MCF 10A (cell line): ENCODE measurements around the gene ABCB1. TPM values are rescaled to one million over a fixed set of nuclear protein-coding genes. Genes with fewer than 3 reads are reported as not detected.
A peak's percentile ranks its signal among the peaks of the same experiment; 100 is the strongest.
"Not testable (repeated sequence)": the region's sequence is repeated elsewhere in the genome, so short reads cannot be mapped to it uniquely, and the experiment has no call there.

Experiments used
- BruUV-seq: library from RNA; stranded (reverse); fragments of 400-500 nt; replicated peaks from 2 replicates; lab custom pipeline; 2021; lab: Mats Ljungman, UMichigan
- CTCF ChIA-PET: fragments of 300-600 bp; sonication (Branson Sonifier 250); formaldehyde crosslinking; extraction: SDS; loops from one replicate; lab custom pipeline; 2021; ENCODE audit warnings: antibody characterized with exemption, inconsistent platforms; lab: Yijun Ruan, JAX
- POLR2A ChIA-PET: fragments of 300-600, 350-650 bp; sonication (Branson Sonifier 250); formaldehyde crosslinking; extraction: SDS; loops from one replicate; lab custom pipeline; 2020; ENCODE audit warnings: antibody characterized with exemption, inconsistent platforms; lab: Yijun Ruan, JAX
- DNase-seq: peaks from one replicate; pipeline ENCODE4 v3.0.0-alpha.2; 2018; ENCODE audit not compliant: unreplicated experiment
- H3K27ac Mint-ChIP-seq: one replicate; pipeline ENCODE4 v1.8.0; 2022; ENCODE audit warnings: mild to moderate bottlenecking, low read depth, mixed read lengths; ENCODE audit not compliant: unreplicated experiment
- H3K27me3 Mint-ChIP-seq: one replicate; pipeline ENCODE4 v1.8.0; 2022; ENCODE audit warnings: mixed read lengths; ENCODE audit not compliant: insufficient read depth, unreplicated experiment
- H3K36me3 Mint-ChIP-seq: one replicate; pipeline ENCODE4 v1.8.0; 2022; ENCODE audit warnings: mild to moderate bottlenecking, moderate library complexity, mixed read lengths; ENCODE audit not compliant: insufficient read depth, unreplicated experiment
- H3K4me1 Mint-ChIP-seq: one replicate; pipeline ENCODE4 v1.8.0; 2022; ENCODE audit warnings: mixed read lengths; ENCODE audit not compliant: insufficient read depth, unreplicated experiment
- H3K4me3 Mint-ChIP-seq: one replicate; pipeline ENCODE4 v1.8.0; 2022; ENCODE audit warnings: mild to moderate bottlenecking, moderate library complexity, mixed read lengths; ENCODE audit not compliant: unreplicated experiment
- H3K9me3 Mint-ChIP-seq: one replicate; pipeline ENCODE4 v1.8.0; 2022; ENCODE audit warnings: mixed read lengths; ENCODE audit not compliant: unreplicated experiment
- CTCF ChIP-seq: fragments of 200-600 bp; IDR thresholded peaks from one replicate; pipeline ENCODE4 v1.8.0; 2022; ENCODE audit warnings: antibody characterized with exemption, mild to moderate bottlenecking; ENCODE audit not compliant: unreplicated experiment
- intact Hi-C: fragments of 100-400 bp; cut with micrococcal nuclease; formaldehyde crosslinking; loops from 2 replicates; pipeline ENCODE4 v1.14.1; 2022
- total RNA-seq: library from RNA; stranded (reverse); gene quantifications from 2 replicates; pipeline ENCODE4 v1.2.3, GENCODE V29; 2022

ABCB1 gene
- total RNA-seq, 1 experiment from 2014 or later: not detected

GRCh38 chr7:87581723-87582122, 19.0 kb downstream of the ABCB1 start:
- ChIA-PET POLR2A (interaction anchor here (0.6 kb wide), 2 partner anchors 21 to 88 kb away, joined by 3 to 5 read pairs; no protein-coding TSS in a partner anchor), CTCF (no interaction called here)
- BruUV-seq: no TSS peak
- Mint-ChIP-seq H3K27me3 (peaks cover 76% of the 10 kb centered on the region), H3K36me3 (no peaks in the 10 kb centered on the region), H3K4me1 (no peaks in the 10 kb centered on the region), H3K4me3 (no peak overlapping the region), H3K27ac (no peak overlapping the region), H3K9me3 (no peaks in the 10 kb centered on the region)
- no peak for TF ChIP-seq CTCF
- no peak for DNase-seq
- intact Hi-C loops: no loop called here

- POLR2A ChIA-PET: no interaction called here
- H3K27me3 Mint-ChIP-seq: peaks cover 66% of the 10 kb centered on the region
- no peaks in the 10 kb centered on the region for H3K36me3 Mint-ChIP-seq
- no TSS peak for BruUV-seq
- no peak for TF ChIP-seq CTCF
- no peaks in the 10 kb centered on the region for H3K9me3 Mint-ChIP-seq
- no peak overlapping the region for H3K4me3 Mint-ChIP-seq
- no peak for DNase-seq
- H3K27ac Mint-ChIP-seq: no peak overlapping the region
- CTCF ChIA-PET: no interaction called here
- no peaks in the 10 kb centered on the region for H3K4me1 Mint-ChIP-seq
- intact Hi-C loops: no loop called here
Measured at GRCh38 chr7:87580636-87581035, 20.0 kb downstream of the ABCB1 start.

- Mint-ChIP-seq H3K4me1 (peaks cover 7% of the 10 kb centered on the region), H3K27me3 (peaks cover 28% of the 10 kb centered on the region), H3K4me3 (no peak overlapping the region), H3K36me3 (no peaks in the 10 kb centered on the region), H3K27ac (no peak overlapping the region), H3K9me3 (no peaks in the 10 kb centered on the region)
- POLR2A ChIA-PET: no interaction called here
- BruUV-seq: no TSS peak
- intact Hi-C loops: no loop called here
- no peak for DNase-seq
- CTCF ChIA-PET: interaction anchor here (1.4 kb wide), 1 partner anchor 10 kb away, joined by 4 read pairs; no protein-coding TSS in a partner anchor
- no peak for TF ChIP-seq CTCF
Measured at GRCh38 chr7:87575521-87575920, 25.2 kb downstream of the ABCB1 start.

GRCh38 chr7:87574630-87575029, 26.1 kb downstream of the ABCB1 start:
- intact Hi-C loops: no loop called here
- H3K4me1 Mint-ChIP-seq: peaks cover 7% of the 10 kb centered on the region
- no peak overlapping the region for H3K27ac Mint-ChIP-seq
- no peak for TF ChIP-seq CTCF
- CTCF ChIA-PET: interaction anchor here (1.0 to 1.3 kb wide), 2 partner anchors 10 to 69 kb away, joined by 3 to 9 read pairs; no protein-coding TSS in a partner anchor
- POLR2A ChIA-PET: no interaction called here
- no TSS peak for BruUV-seq
- H3K9me3 Mint-ChIP-seq: no peaks in the 10 kb centered on the region
- H3K4me3 Mint-ChIP-seq: no peak overlapping the region
- DNase-seq: peak; percentile 44
- H3K27me3 Mint-ChIP-seq: peaks cover 19% of the 10 kb centered on the region
- no peaks in the 10 kb centered on the region for H3K36me3 Mint-ChIP-seq

GRCh38 chr7:87572513-87572912, 28.2 kb downstream of the ABCB1 start:
- H3K9me3 Mint-ChIP-seq, BruUV-seq, H3K27me3 Mint-ChIP-seq, H3K4me1 Mint-ChIP-seq, H3K27ac Mint-ChIP-seq, DNase-seq, POLR2A ChIA-PET, H3K4me3 Mint-ChIP-seq, intact Hi-C loops, H3K36me3 Mint-ChIP-seq: not testable (repeated sequence)
- CTCF ChIA-PET: interaction anchor here (0.7 kb wide), 1 partner anchor 67 kb away, joined by 4 read pairs; no protein-coding TSS in a partner anchor
